ENCODE measurements around the gene BDKRB2.

Gene BDKRB2

GRCh38 chr14:96251656-96252155 is 47.1 kb downstream of the BDKRB2 start:
- no peak for DNase-seq

GRCh38 chr14:96252323-96252998 is 47.8 kb downstream of the BDKRB2 start:
- DNase-seq = no peak

DNA sequence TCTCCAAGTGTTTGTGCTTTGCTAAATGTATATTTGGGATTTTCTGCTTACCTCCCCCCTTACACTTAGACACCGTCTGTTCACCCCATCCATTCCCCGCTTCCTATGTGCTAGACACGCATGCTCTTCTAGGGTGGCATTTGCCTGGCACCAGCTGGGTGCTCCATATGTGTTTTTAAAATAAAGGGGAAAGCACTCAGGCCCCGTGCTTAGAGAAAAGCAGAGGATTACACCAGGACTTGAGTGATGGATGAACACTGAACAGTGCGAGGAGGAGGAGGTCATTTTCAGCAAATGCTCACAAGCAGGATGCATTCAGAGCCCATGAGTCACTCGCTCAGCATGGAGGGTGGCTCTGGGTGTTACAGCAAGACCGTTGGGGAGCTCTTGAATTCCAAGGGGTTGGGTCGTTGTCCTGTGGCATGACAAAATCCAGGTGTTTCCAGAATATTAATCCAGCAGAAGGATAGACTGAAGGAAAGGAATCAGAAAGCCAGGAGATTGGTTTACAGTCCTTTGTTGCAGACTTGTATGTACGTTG is 48.4 kb downstream of the BDKRB2 start:
- DNase-seq = no peak

GRCh38 chr14:96254687-96255086 is 50.0 kb downstream of the BDKRB2 start:
- DNase-seq = no peak

DNA sequence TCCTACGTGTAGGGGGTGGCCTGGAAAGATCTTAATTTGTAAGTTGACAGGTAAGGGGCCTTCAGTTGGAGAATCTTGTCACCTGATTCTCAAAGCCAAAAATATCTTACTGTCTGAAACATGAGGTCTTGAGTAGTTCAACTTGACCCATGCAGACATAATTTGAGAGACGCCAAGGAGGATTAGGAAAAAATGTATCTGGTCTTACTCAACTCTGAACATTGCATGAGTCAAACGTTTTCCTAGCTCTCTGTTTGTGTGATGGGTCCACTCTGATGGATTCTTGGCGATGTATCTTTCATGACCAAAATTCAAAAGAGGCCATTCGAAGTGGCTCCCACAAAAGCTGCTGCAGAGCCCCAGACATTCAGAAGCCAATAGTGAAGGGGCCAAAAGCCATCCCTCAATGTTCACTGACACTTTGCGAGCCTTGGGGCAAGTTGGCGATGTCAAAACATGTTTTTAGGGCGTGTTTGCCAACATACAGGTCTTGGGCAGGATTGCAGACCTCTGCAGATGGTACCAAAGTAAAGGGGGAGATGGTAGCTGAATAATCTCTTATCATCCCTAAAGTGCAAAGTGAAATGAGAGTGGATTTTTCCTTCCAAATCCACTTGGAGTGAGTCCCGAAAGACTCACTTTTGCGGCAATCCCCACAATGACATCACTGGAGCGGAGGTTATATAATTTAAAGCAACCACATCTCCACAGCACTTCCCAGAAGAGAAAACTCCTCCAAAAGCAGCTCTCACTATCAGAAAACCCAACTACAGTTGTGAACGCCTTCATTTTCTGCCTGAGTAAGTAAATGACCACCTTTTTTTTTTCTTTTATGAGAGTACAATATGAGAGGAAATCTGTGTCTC is 51.1 kb downstream of the BDKRB2 start, which contains the start of gene BDKRB1:
Gene BDKRB1 (plus strand): TSS at position 710 of the 866 bp plus-strand sequence. CDS start 7,473 bp downstream, outside the sequence.
- DNase-seq = no peak

- no peak for DNase-seq
Observed at GRCh38 chr14:96256407-96256806, 51.8 kb downstream of the BDKRB2 start.

DNA sequence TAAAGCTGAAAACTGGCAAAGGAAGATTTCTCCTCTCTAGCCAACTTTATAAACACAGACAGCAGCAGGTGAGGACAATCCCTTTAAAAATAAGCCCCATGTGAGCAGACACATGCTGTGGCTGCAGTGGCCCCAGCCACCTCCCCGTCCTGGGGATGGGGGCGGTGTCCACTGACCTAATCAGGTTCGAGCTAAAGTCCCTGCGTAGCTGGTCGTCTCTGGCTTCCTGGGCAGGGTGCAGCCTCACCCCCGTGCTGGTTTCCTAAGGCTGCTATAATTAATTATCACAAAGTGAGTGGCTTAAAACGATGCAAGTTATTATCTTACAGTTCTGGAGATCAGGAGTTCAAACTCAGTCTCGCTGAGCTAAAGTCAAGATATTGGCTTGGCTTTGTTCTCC is 52.4 kb downstream of the BDKRB2 start:
- no peak for DNase-seq

- DNase-seq = no peak
Observed at GRCh38 chr14:96257900-96258299, 53.3 kb downstream of the BDKRB2 start.

- DNase-seq = no peak
Observed at GRCh38 chr14:96260341-96260821, 55.7 kb downstream of the BDKRB2 start.

GRCh38 chr14:96261053-96261452 is 56.4 kb downstream of the BDKRB2 start:
- no peak for DNase-seq

DNA sequence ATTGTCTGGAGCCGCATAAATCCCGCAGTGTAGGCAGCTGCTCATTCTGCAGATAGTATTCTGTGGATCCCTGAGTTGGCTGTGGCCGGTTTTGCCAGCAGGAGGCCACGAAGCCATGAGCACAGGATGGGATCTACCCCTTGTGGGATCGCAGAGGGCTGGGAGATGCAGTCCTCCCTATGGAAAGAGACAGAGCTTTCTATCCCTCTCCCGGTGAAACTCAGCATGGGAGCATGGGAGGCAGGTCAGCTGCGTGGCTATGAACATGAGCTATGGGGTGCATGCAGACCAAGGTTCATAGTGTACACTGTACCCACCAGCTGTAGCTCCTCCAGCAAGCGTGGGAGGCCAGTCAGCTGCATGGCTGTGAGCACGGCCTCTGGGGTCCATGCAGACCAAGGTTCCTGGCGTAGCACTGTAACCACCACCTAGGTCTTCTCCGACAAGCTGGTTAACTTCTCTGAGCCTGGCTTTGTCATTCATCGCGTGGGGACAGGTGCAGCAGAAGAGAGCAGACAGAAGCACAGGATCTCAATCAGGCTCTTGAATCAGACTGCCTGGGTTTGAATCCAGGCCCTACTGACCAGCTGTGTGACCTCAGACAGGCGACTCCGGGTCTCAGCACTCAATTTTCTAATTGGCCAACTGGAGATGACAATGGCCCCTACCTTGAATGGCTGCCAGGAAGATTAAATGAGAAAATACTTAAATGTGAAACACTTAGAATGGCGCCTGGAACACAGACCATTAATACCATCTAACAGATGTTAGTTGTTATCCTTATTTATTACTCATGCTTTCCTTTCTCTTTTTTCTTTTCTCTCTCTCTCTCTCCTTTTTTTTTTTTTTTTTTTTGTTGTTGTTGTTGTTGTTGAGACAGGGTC is 57.4 kb downstream of the BDKRB2 start:
- DNase-seq = no peak

DNA sequence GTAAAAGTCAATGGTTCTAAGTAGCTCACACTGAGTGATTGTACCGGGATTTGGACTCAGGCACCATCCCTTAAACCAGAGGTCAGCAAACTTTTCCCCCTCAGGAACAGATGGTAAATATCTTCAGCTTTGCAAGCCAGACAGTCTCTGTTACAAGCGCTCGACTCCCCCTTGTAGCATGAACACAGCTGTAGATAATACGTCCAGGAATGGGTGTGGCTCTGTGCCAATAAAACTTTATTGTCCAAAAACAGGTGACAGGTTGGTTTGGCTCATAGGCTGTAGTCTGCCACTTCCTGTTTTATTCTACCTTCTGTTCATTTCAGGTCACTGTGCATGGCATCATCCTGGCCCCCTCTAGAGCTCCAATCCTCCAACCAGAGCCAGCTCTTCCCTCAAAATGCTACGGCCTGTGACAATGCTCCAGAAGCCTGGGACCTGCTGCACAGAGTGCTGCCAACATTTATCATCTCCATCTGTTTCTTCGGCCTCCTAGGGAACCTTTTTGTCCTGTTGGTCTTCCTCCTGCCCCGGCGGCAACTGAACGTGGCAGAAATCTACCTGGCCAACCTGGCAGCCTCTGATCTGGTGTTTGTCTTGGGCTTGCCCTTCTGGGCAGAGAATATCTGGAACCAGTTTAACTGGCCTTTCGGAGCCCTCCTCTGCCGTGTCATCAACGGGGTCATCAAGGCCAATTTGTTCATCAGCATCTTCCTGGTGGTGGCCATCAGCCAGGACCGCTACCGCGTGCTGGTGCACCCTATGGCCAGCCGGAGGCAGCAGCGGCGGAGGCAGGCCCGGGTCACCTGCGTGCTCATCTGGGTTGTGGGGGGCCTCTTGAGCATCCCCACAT is 58.9 kb downstream of the BDKRB2 start:
- no peak for DNase-seq

DNA sequence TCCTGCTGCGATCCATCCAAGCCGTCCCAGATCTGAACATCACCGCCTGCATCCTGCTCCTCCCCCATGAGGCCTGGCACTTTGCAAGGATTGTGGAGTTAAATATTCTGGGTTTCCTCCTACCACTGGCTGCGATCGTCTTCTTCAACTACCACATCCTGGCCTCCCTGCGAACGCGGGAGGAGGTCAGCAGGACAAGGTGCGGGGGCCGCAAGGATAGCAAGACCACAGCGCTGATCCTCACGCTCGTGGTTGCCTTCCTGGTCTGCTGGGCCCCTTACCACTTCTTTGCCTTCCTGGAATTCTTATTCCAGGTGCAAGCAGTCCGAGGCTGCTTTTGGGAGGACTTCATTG is 59.5 kb downstream of the BDKRB2 start:
- DNase-seq = no peak

DNA sequence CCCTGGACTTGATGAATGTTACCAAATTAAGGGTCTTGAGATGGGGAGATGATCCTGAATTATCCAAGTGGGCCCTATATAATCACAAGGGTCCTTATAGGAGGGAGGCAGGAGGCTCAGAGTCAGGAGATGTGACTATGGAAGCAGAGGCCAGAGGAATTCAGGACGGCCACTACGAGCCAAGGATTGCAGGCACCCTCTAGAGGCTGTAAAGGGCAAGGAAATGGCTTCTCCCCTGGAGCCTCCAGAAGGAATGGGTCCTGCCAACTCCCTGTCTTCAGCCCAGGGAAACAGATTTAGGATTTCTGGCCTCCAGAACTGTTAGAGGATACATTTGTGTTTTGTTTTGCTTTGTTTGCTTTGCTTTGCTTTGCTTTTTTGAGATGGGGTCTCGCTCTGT is 60.2 kb downstream of the BDKRB2 start:
- no peak for DNase-seq

- no peak for DNase-seq
Observed at GRCh38 chr14:96265383-96266095, 60.9 kb downstream of the BDKRB2 start.

- DNase-seq = no peak
Observed at GRCh38 chr14:96267336-96267735, 62.7 kb downstream of the BDKRB2 start.

DNA sequence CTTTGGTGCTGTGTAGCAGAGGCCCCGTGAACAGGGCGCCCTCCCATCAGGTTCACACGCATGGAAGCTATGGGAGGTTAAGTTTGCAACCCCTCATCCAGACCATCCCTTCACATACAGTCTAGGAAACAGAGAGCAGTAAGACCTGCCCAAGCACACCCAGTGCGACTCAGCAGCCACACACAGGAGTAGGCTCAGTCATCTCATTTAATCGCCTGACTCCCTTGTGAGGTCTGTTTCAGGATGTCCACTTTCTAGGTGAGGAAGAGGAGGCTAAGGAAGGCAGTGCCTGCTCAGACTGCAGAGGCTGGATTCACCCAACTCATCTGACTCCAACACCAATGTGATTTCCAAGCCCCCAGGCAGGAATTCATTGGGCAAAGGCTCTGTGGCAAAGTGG is 63.3 kb downstream of the BDKRB2 start:
- no peak for DNase-seq

DNA sequence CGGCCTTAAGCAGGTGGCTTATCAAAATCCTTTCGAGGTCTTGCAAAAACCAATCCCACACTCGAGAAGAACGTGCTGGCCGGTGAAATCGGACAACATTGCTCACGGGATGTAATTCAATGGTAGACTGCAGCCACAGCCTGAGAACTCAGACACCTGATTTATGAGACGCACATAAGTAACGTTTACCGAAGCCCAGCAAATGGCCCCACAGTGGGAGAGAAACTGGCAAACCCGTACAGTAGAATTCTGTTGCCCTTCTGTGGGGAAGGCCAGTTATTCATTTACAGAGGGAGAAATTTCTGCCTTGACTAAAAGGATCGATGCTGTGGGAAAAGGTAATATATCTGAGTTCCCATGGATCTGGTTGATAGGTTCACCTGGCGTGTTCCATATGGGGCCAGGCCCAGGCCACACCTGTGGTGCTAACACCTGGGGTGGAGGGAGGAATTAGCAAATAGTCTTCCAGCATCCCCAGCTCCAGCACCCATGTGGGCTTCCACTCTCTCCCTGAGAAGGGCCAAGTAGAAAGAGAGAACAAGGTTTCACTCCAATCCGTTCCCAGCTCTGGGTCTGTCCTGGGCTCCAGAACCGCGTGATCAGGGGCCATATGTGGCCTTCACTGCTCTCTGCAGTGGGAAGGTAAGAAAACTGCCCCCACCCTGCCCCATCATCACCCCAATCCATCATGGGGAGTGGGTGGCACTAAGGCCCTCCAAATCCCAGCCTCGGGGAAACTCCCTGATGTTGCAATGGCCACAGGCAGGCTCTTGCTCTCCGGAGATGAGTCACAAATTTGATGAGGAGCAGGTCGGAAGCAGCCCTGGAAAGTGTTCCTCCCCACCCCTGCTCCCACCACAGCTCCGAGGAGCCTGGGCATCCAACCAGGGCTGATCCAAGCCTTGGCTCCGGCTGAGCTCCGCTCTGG is 64.1 kb downstream of the BDKRB2 start:
- DNase-seq = no peak

All from nucleus accumbens (tissue), 56 donors.